ENCODE measurements around the gene MYO18B.

MYO18B gene

GRCh38 chr22:25775531-25775930 is 33.5 kb downstream of the MYO18B start:
- DNase-seq (ENCODE audit: low read depth) = no peak

- DNase-seq (ENCODE audit: low read depth) = no peak
Observed at GRCh38 chr22:25777411-25777810, 35.4 kb downstream of the MYO18B start.

- no peak for DNase-seq (ENCODE audit: low read depth)
Observed at GRCh38 chr22:25777870-25778269, 35.9 kb downstream of the MYO18B start.

GRCh38 chr22:25779426-25779825 is 37.4 kb downstream of the MYO18B start:
- no peak for DNase-seq (ENCODE audit: low read depth)

- no peak for DNase-seq (ENCODE audit: low read depth)
Observed at GRCh38 chr22:25779890-25780289, 37.9 kb downstream of the MYO18B start.

- no peak for DNase-seq (ENCODE audit: low read depth)
Observed at GRCh38 chr22:25780673-25781072, 38.7 kb downstream of the MYO18B start.

- DNase-seq (ENCODE audit: low read depth) = no peak
Observed at GRCh38 chr22:25781801-25782200, 39.8 kb downstream of the MYO18B start.

GRCh38 chr22:25782831-25783230 is 40.8 kb downstream of the MYO18B start:
- DNase-seq (ENCODE audit: low read depth) = no peak

- no peak for DNase-seq (ENCODE audit: low read depth)
Observed at GRCh38 chr22:25783856-25784255, 41.9 kb downstream of the MYO18B start.

GRCh38 chr22:25786165-25786564 is 44.2 kb downstream of the MYO18B start:
- DNase-seq (ENCODE audit: low read depth) = no peak

- no peak for DNase-seq (ENCODE audit: low read depth)
Observed at GRCh38 chr22:25791556-25791955, 49.6 kb downstream of the MYO18B start.

- no peak for DNase-seq (ENCODE audit: low read depth)
Observed at GRCh38 chr22:25795478-25795877, 53.5 kb downstream of the MYO18B start.

- DNase-seq (ENCODE audit: low read depth) = no peak
Observed at GRCh38 chr22:25797498-25798290, 55.7 kb downstream of the MYO18B start.

- no peak for DNase-seq (ENCODE audit: low read depth)
Observed at GRCh38 chr22:25800766-25801165, 58.8 kb downstream of the MYO18B start.

- no peak for DNase-seq (ENCODE audit: low read depth)
Observed at GRCh38 chr22:25802018-25802417, 60.0 kb downstream of the MYO18B start.

GRCh38 chr22:25804676-25805075 is 62.7 kb downstream of the MYO18B start:
- DNase-seq (ENCODE audit: low read depth) = no peak

GRCh38 chr22:25806579-25806978 is 64.6 kb downstream of the MYO18B start:
- no peak for DNase-seq (ENCODE audit: low read depth)

GRCh38 chr22:25814685-25815084 is 72.7 kb downstream of the MYO18B start:
- DNase-seq (ENCODE audit: low read depth) = no peak

- no peak for DNase-seq (ENCODE audit: low read depth)
Observed at GRCh38 chr22:25815561-25815960, 73.6 kb downstream of the MYO18B start.

GRCh38 chr22:25816522-25817059 is 74.6 kb downstream of the MYO18B start:
- DNase-seq (ENCODE audit: low read depth) = no peak

- DNase-seq (ENCODE audit: low read depth) = no peak
Observed at GRCh38 chr22:25817092-25817943, 75.3 kb downstream of the MYO18B start.

GRCh38 chr22:25818541-25818940 is 76.6 kb downstream of the MYO18B start:
- DNase-seq (ENCODE audit: low read depth) = no peak

GRCh38 chr22:25822344-25822743 is 80.4 kb downstream of the MYO18B start:
- DNase-seq (ENCODE audit: low read depth) = no peak
